GM19452 (cell line): ENCODE measurements around the gene GPN3.
"Not testable (repeated sequence)": the region's sequence is repeated elsewhere in the genome, so short reads cannot be mapped to it uniquely, and the experiment has no call there.

Experiments
- ATAC-seq: cut with Tn5 transposase; IDR thresholded peaks from one replicate; pipeline ENCODE4 v1.9.1; 2021; ENCODE audit not compliant: unreplicated experiment

GPN3 gene

GRCh38 chr12:110468214-110469048, at the start of gene GPN3, which contains the start of gene FAM216A:
Gene GPN3, minus strand, starts transcription at chr12:110468257. Its CDS starts 54 bp downstream, at chr12:110468203.
Gene FAM216A, plus strand, starts transcription at chr12:110468845. Its CDS starts 31 bp downstream, at chr12:110468876.
- peak; percentile 66 for ATAC-seq

- no peak for ATAC-seq
These were observed 48.9 kb upstream of the GPN3 start for GRCh38 chr12:110516995-110517394.

GRCh38 chr12:110514363-110514762, 46.3 kb upstream of the GPN3 start:
- ATAC-seq: no peak

DNA sequence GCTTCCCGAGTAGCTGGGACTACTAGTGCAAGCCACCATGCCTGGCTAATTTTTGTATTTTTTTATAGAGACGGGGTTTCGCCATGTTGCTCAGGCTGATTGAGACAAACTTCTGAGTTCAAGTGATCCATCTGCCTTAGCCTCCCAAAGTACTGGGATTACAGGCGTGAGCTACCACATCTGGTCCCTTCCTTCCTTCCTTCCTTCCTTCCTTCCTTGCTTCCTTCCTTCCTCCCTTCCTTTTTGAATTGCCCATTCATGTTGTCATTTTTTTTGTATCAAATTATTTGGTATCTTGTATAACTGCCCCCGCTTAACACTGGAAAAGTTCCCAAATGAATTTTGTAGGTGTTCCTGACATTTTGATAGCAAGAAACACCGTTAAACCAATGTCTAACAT, 45.8 kb upstream of the GPN3 start:
- no peak for ATAC-seq

- ATAC-seq: no peak
These were observed 40.1 kb upstream of the GPN3 start for GRCh38 chr12:110508071-110508586.

DNA sequence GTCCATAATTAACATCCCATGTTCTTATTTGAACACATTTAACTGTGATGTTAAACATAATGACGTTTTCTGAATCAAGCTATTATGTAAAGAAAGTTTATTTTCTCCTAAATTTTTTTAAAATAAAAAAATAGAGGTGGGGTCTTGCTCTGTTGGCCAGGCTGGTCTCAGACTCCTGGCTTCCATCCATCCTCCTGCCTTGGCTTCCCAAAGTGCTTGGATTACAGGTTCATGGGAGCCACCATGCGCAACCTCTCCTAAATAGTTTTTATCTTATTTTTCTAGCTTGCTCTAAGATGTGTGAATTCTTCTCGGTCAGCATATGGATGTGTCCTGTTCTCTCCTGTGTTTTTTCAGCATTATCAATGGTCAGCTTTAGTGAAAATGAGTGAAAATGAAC, 37.3 kb upstream of the GPN3 start:
- no peak for ATAC-seq

DNA sequence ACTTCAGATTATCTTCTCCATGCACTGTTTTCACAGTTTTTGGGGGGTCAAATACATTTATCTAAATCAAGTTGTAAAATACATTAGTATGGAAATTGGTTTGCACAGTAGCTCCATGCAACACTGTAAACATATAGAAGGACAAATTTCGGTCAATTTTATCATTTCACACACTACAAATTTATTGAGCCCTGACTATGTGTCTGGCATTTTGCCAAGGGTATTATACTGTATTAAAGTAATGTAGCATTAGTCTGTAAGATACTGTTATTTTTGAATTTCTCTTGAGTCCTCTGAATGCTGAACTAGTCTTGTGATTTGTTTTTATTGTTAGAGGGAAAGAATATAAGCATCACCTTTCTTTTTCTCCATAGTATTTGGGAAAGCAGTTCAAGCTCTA, 35.4 kb upstream of the GPN3 start:
- ATAC-seq: no peak

DNA sequence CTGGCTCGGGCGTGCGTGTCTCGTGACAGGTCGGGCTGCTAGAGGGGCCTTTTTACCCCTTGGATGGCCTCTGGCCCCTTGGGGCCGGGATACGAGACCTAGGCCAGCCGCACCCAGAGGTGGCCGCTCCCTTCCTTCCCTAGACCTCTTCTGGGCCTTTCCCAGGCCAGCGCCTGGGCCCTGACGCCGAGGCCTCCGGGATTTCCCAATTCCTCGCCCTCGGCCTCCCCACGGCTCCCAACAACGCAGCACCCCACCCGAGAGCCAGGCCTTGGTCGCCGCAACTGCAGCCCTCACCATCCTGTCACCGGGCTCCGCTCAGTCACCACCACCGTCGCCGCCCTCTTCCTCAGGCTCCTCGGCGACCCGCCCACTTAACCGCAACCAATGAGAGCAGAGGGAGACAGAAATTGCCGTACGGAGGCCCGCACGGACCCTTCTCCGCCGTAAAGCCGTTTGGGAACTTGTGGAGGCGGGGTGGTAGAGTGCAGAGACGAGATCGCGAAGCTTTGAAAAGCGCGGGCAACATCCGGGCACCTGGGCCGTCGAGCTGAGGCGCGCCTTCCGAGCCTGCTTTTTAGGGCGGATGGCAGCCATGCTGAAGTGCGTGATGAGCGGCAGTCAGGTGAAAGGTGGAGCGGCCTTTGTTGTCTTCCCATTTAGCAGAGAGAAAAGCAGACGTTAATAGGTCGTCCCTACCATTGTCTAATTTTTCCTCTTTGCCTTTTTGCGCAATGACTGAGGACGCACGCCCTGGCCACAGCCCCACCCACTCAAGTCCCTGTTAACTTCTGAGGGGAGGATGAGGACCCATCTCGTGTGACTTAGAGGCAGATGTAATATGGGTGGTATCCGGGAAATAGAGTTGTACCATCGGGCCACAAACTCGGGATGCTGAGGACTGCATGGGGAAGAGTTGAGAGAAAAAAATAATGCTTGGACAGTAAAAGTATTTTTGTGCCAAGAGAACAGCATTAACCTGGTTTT, 34.0 kb upstream of the GPN3 start, which contains the start of the genes RAD9B and VPS29:
Gene RAD9B, plus strand, starts transcription at position 580 of the 987 bp plus-strand sequence. Its CDS starts 7 bp downstream, at position 587.
Gene VPS29, minus strand, starts transcription at position 360 of the 987 bp plus-strand sequence. Its CDS starts 60 bp downstream, at position 300.
- ATAC-seq: peak; percentile 83

GRCh38 chr12:110501399-110501751, 33.3 kb upstream of the GPN3 start:
- peak; percentile 7 for ATAC-seq

- ATAC-seq: no peak
These were observed 31.1 kb upstream of the GPN3 start for GRCh38 chr12:110498984-110499706.

DNA sequence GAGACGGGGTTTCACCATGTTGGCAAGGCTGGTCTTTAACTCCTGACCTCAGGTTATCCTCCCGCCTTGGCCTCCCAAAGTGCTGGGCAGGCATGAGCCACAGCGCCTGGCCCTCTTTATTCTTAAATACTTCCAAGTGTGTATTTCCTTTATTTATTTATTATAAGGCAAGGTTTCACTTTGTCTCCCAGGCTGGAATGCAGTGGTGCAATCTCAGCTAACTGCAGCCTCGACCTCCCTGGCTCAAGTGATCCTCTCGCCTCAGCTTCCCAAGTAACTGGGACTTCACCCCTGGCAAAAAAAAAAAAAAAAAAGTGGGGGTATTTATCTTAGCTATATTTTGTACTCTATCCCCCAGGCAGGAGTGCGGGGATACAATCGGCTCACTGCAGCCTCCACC, 7.4 kb upstream of the GPN3 start:
- no peak for ATAC-seq

DNA sequence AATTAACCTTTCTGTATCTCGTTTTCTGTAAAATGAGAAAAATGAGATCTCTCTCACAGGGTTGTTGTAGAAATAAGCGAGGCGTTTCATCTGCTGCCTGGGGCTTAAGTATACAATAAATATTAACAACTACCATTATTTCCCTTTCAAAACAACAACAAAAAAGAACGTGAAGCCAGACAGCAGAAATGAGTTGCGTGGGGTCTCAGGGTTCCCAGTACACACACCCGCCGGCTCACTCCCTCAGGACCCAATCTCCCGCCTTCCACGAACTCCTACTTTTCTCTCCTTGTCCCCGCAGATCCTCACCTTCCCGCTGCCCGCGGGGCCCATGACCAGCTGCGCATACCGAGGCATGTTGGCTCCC, 227 bp downstream of the GPN3 start:
- no peak for ATAC-seq

DNA sequence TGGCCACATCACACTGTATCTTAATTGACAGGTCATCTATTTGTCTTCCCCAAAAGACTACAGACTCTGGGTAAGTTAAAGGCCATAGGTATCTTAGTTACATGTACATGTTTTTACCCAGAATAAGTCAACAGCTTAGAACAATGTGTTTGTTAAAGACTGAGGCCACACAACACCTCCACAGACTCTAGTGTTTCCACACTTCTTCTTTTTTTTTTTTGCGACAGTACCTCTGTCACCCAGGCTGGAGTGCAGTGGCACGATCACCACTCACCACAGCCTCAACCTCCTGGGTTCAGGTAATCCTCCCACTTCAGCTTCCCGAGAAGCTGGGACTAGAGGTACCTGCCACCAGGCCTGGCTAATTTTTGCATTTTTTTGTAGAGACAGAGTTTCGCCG, 1.3 kb downstream of the GPN3 start:
- ATAC-seq: no peak

- ATAC-seq: not testable (repeated sequence)
These were observed 2.3 kb downstream of the GPN3 start for GRCh38 chr12:110465765-110466164.

DNA sequence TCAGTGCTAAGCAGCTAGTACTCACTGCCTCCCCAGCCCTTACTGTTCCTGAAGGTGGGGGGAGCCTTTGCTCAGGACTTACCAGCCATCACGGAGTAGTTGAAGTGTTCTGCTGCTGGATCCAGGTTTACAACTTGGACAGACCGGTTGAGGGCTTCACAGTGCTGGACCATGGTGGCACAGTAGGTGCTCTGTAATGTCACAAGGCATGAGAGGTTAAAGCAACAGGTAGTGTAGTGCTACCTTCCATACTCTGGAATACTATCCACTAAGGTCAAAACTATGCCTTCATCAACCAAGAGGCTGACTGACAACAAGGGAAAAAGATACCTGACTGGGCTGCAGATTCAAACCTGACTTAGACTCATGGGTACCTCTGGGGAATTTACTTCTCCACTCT, 3.0 kb downstream of the GPN3 start:
- ATAC-seq: no peak

DNA sequence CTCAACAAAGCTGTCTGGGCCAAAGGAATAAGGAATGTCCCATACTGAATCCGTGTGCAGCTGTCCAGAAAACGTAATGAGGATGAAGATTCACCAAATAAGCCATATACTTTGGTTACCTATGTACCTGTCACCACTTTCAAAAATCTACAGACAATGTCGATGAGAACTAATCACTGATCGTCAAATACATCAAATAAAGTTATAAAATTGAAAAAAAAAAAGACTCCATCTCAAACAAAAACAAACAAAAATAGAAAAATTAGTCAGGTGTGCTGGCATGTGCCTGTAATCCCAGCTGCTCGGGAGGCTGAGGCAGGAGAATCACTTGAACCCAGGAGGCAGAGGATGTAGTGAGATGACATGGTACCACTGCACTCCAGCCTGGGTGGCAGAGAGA, 6.9 kb downstream of the GPN3 start:
- not testable (repeated sequence) for ATAC-seq

GRCh38 chr12:110458756-110459155, 9.3 kb downstream of the GPN3 start:
- no peak for ATAC-seq

GRCh38 chr12:110453569-110454296, 14.3 kb downstream of the GPN3 start:
- ATAC-seq: no peak

- ATAC-seq: no peak
These were observed 16.8 kb downstream of the GPN3 start for GRCh38 chr12:110451263-110451662.
